ENCODE results near the gene PRR9.

GRCh38 chr1:153212201-153212600 is 5.2 kb upstream of the PRR9 start:
- TF ChIP-seq CTCF (IDR thresholded peaks at IDR 0.05) (no peak), POLR2A (IDR thresholded peaks at IDR 0.05) (no peak)
